Esophagus muscularis mucosa (tissue), 4 donors: ENCODE measurements around the gene XDH. TPM values are rescaled to one million over a fixed set of nuclear protein-coding genes. Genes with fewer than 3 reads are reported as not detected.

ENCODE experiments used
- DNase-seq: peaks from one replicate; pipeline ENCODE4 v3.0.0-alpha.2; 2017; ENCODE audit errors: extremely low spot score
- H3K27ac ChIP-seq, 4 donors: fragments of 200-600 bp; sonication (generic); replicated peaks in 1 of 4; 1 replicate in 3 of 4; 2 replicates in 1 of 4; pipeline ENCODE4 v1.5.1; 2016 to 2019; ENCODE audit warnings: mild to moderate bottlenecking in 1 of 4
- H3K27me3 ChIP-seq, 4 donors: fragments of 200-600 bp; sonication (generic); one replicate each; pipeline versions ENCODE4 v1.5.1 to v1.6.0; 2016 to 2019
- H3K36me3 ChIP-seq, 4 donors: fragments of 200-600 bp; sonication (generic); one replicate each; pipeline ENCODE4 v1.5.1; 2016 to 2019
- H3K4me1 ChIP-seq, 4 donors: fragments of 200-600 bp; sonication (generic); one replicate each; pipeline ENCODE4 v1.5.1; 2016 to 2019
- H3K4me3 ChIP-seq, 4 donors: fragments of 200-600 bp; sonication (generic); 1 replicate in 2 of 4; 2 replicates in 2 of 4; pipeline ENCODE4 v1.5.1; 2016 to 2019; ENCODE audit warnings: mild to moderate bottlenecking in 4 of 4, moderate library complexity in 1 of 4
- H3K9me3 ChIP-seq, 4 donors: fragments of 200-600 bp; sonication (generic); 1 replicate in 3 of 4; 2 replicates in 1 of 4; pipeline ENCODE4 v1.5.1; 2016 to 2019
- CTCF ChIP-seq, 3 experiments: fragments of 200-600 bp in 2 of 3; fragments of 450-650 bp in 1 of 3; sonication (generic) in 2 of 3; IDR thresholded peaks; one replicate each; pipeline ENCODE4 v1.5.1; 2017 to 2019; ENCODE audit warnings: antibody characterized with exemption in 3 of 3, mild to moderate bottlenecking in 2 of 3, moderate library complexity in 1 of 3
- EP300 ChIP-seq: sonication (generic); formaldehyde crosslinking; IDR thresholded peaks from one replicate; pipeline ENCODE4 v1.6.1; 2017; ENCODE audit warnings: antibody characterized with exemption
- POLR2A ChIP-seq: fragments of 450-650 bp; IDR thresholded peaks from one replicate; pipeline ENCODE4 v1.6.1; 2017; ENCODE audit warnings: antibody characterized with exemption, moderate library complexity, mild to moderate bottlenecking, low read depth
- POLR2AphosphoS5 ChIP-seq, 2 donors: sonication (generic); formaldehyde crosslinking; IDR thresholded peaks; one replicate each; pipeline ENCODE4 v1.6.1; 2017; ENCODE audit warnings: antibody characterized with exemption in 2 of 2
- WGBS: methylation state at CpG from one replicate; pipeline ENCODE4 v1.1.5; 2018; 5-methylcytosine and 5-hydroxymethylcytosine counted together
- intact Hi-C: fragments of 100-400 bp; cut with DNase I; formaldehyde crosslinking; loops from one replicate; pipeline ENCODE4 v1.15.1; 2023
- total RNA-seq, 4 donors: library from RNA; depleted of rRNA; stranded (reverse); fragments of >200 nt; gene quantifications; one replicate each; pipeline versions ENCODE4 v1.1.0 to v1.2.1, GENCODE V29; 2016

XDH gene
- total RNA-seq, 4 donors from 2014 or later = 0.17 TPM; not detected in 3

GRCh38 chr2:31300309-31300708, 114.2 kb downstream of the XDH start:
- peaks cover 32 to 45% (median 40%) of the 10 kb centered on the region in 4 donors for H3K4me1 ChIP-seq
- H3K27me3 ChIP-seq = no peaks in the 10 kb centered on the region
- TF ChIP-seq POLR2AphosphoS5 (IDR thresholded peaks at IDR 0.05) = no peak
- no peak for TF ChIP-seq EP300
- TF ChIP-seq CTCF (IDR thresholded peaks at IDR 0.05) = no peak
- no peak for TF ChIP-seq POLR2A
- no peak overlapping the region for H3K4me3 ChIP-seq
- no peak overlapping the region for H3K27ac ChIP-seq
- DNase-seq = no peak
- no peaks in the 10 kb centered on the region for H3K36me3 ChIP-seq
- no peaks in the 10 kb centered on the region for H3K9me3 ChIP-seq
- intact Hi-C loops = no loop called here

- TF ChIP-seq POLR2A (no peak), EP300 (no peak), POLR2AphosphoS5 (IDR thresholded peaks at IDR 0.05) (no peak), CTCF (IDR thresholded peaks at IDR 0.05) (no peak)
Observed at GRCh38 chr2:31299547-31299946, 115.0 kb downstream of the XDH start.

GRCh38 chr2:31297751-31298150, 116.8 kb downstream of the XDH start:
- intact Hi-C loops = no loop called here
- peaks cover 22 to 31% (median 27%) of the 10 kb centered on the region in 4 donors for H3K4me1 ChIP-seq
- H3K27me3 ChIP-seq = no peaks in the 10 kb centered on the region
- TF ChIP-seq CTCF (IDR thresholded peaks at IDR 0.05) = no peak
- no peak for TF ChIP-seq EP300
- no peak for TF ChIP-seq POLR2A
- no peak for TF ChIP-seq POLR2AphosphoS5 (IDR thresholded peaks at IDR 0.05)
- H3K36me3 ChIP-seq = no peaks in the 10 kb centered on the region
- no peak overlapping the region for H3K27ac ChIP-seq
- WGBS = 62% methylated on average over 1 of the region's 1 CpG
- H3K9me3 ChIP-seq = no peaks in the 10 kb centered on the region
- no peak overlapping the region for H3K4me3 ChIP-seq
- DNase-seq = no peak

More at GRCh38 chr2:31299547-31299946, 115.0 kb downstream of the XDH start:
- WGBS = 62% methylated on average over 4 of the region's 4 CpGs
- Histone ChIP-seq H3K36me3 (no peaks in the 10 kb centered on the region), H3K9me3 (no peaks in the 10 kb centered on the region), H3K4me1 (peaks cover 34 to 45% (median 40%) of the 10 kb centered on the region in 4 donors), H3K27me3 (no peaks in the 10 kb centered on the region), H3K4me3 (no peak overlapping the region), H3K27ac (no peak overlapping the region)
- intact Hi-C loops = no loop called here
- no peak for DNase-seq

GRCh38 chr2:31296641-31297287, 117.8 kb downstream of the XDH start:
- DNase-seq = no peak
- Histone ChIP-seq H3K27me3 (no peaks in the 10 kb centered on the region), H3K9me3 (no peaks in the 10 kb centered on the region), H3K4me3 (no peak overlapping the region), H3K4me1 (peaks cover 18 to 27% (median 27%) of the 10 kb centered on the region in 4 donors), H3K36me3 (no peaks in the 10 kb centered on the region), H3K27ac (peak overlapping the region in 2 of 4 donors; percentile 5 to 31)
- intact Hi-C loops = no loop called here
- no peak for TF ChIP-seq EP300
- no peak for TF ChIP-seq POLR2AphosphoS5 (IDR thresholded peaks at IDR 0.05)
- no peak for TF ChIP-seq CTCF (IDR thresholded peaks at IDR 0.05)
- no peak for TF ChIP-seq POLR2A
- 45% methylated on average over 7 of the region's 8 CpGs for WGBS

GRCh38 chr2:31294196-31294595, 120.3 kb downstream of the XDH start:
- Histone ChIP-seq H3K36me3 (no peaks in the 10 kb centered on the region), H3K9me3 (no peaks in the 10 kb centered on the region), H3K4me1 (peaks cover 18 to 27% (median 27%) of the 10 kb centered on the region in 4 donors), H3K27me3 (no peaks in the 10 kb centered on the region), H3K4me3 (no peak overlapping the region), H3K27ac (no peak overlapping the region)
- 79% methylated on average over 1 of the region's 1 CpG for WGBS
- TF ChIP-seq POLR2A = no peak
- no peak for TF ChIP-seq CTCF (IDR thresholded peaks at IDR 0.05)
- no peak for TF ChIP-seq POLR2AphosphoS5 (IDR thresholded peaks at IDR 0.05)
- TF ChIP-seq EP300 = no peak
- intact Hi-C loops = no loop called here
- DNase-seq = no peak
